Lung (tissue), 12 donors: Measurements from ENCODE around the gene STAT3. TPM values are rescaled to one million over a fixed set of nuclear protein-coding genes. Genes with fewer than 3 reads are reported as not detected.

ENCODE experiments used
- ATAC-seq: fragments of 200-7000 bp; cut with Tn5 transposase; one replicate; pipeline ENCODE4 v1.9.1; 2020; ENCODE audit warnings: moderate number of reproducible peaks; ENCODE audit not compliant: insufficient read depth, low FRiP score
- DNase-seq, 3 donors: peaks; one replicate each; pipeline ENCODE4 v3.0.0-alpha.2; 2013 to 2017
- H3K27ac ChIP-seq, 2 donors: one replicate each; pipeline ENCODE4 v1.5.1; 2013; ENCODE audit warnings: mild to moderate bottlenecking in 2 of 2, moderate library complexity in 2 of 2, control low read depth in 1 of 2, inconsistent platforms in 1 of 2, low read depth in 1 of 2, low read length in 1 of 2
- H3K27me3 ChIP-seq, 3 donors: one replicate each; pipeline ENCODE4 v1.5.1; 2013; ENCODE audit warnings: low read length in 2 of 3; ENCODE audit not compliant: control insufficient read depth in 3 of 3, insufficient read depth in 3 of 3
- H3K36me3 ChIP-seq, 4 donors: one replicate each; pipeline ENCODE4 v1.5.1; 2013; ENCODE audit warnings: low read length in 4 of 4, mild to moderate bottlenecking in 1 of 4, moderate library complexity in 1 of 4; ENCODE audit not compliant: control insufficient read depth in 4 of 4, insufficient read depth in 4 of 4
- H3K4me1 ChIP-seq, 5 donors: one replicate each; pipeline ENCODE4 v1.5.1; 2013; ENCODE audit warnings: low read length in 5 of 5, mild to moderate bottlenecking in 2 of 5, moderate library complexity in 1 of 5; ENCODE audit not compliant: control insufficient read depth in 5 of 5, insufficient read depth in 5 of 5
- H3K4me3 ChIP-seq: one replicate; pipeline ENCODE4 v1.5.1; 2013; ENCODE audit warnings: mild to moderate bottlenecking, control low read depth, moderate library complexity
- H3K9ac ChIP-seq, 2 donors: one replicate each; pipeline ENCODE4 v1.5.1; 2013; ENCODE audit warnings: low read length in 2 of 2, control low read depth in 1 of 2; ENCODE audit not compliant: insufficient read depth in 1 of 2
- H3K9me3 ChIP-seq, 4 donors: one replicate each; pipeline ENCODE4 v1.5.1; 2013; ENCODE audit warnings: low read length in 3 of 4, mild to moderate bottlenecking in 1 of 4, moderate library complexity in 1 of 4; ENCODE audit not compliant: control insufficient read depth in 4 of 4, insufficient read depth in 3 of 4
- WGBS, 2 donors: extraction: QIAGEN DNeasy Blood & Tissue Kit; methylation state at CpG; one replicate each; pipeline ENCODE4 v1.1.7; 2013; 5-methylcytosine and 5-hydroxymethylcytosine counted together
- polyA plus RNA-seq, 2 donors: library from polyadenylated mRNA; stranded (reverse); fragments of 200-250 nt; gene quantifications; one replicate each; pipeline ENCODE4 v1.2.1, GENCODE V29; 2013
- total RNA-seq, 2 donors: library from RNA; depleted of rRNA in 1 of 2; stranded (reverse); fragments of >200 nt in 1 of 2; gene quantifications; one replicate each; pipeline ENCODE4 v1.2.1, GENCODE V29; 2014 to 2021
- TF ChIP-seq, protein P1 (sequence below): IDR thresholded peaks from 2 replicates; pipeline ENCODE4 v1.5.1; 2012; ENCODE audit warnings: mild to moderate bottlenecking; ENCODE audit errors: control extremely low read depth, extremely low read depth
- donor health status: control.
- donor health status: control.
- donor health status: Bipolar disorder and iron deficiency.
- donor health status: healthy.
- donor health status: DM: yes; HTN: yes; CAD: no.

The STAT3 gene
- total and polyA plus RNA-seq, 4 donors: 69.9 to 297 (median 239) TPM

DNA sequence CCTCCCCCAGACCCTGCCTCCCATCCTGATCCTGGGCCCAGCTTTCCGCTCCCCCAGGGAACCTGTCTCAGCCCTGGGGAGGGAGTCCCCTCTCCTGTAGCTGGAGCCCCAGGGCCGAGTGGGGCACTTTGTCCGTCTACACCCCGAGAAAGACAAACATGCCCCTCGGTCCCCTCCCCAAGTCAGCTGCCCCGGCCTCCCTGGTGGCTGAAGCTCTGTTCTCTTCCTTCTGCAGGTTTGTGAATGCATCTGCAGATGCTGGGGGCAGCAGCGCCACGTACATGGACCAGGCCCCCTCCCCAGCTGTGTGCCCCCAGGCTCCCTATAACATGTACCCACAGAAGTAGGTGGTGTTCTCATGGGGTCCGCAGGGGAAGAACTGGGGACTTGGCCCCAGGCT is 79.1 kb downstream of the STAT3 start:
- H3K27ac ChIP-seq: peak overlapping the region in 1 of 2 donors; percentile 13
- H3K27me3 ChIP-seq: no peaks in the 10 kb centered on the region
- no peak for DNase-seq
- no peak overlapping the region for H3K9ac ChIP-seq
- WGBS, 2 donors: 91 to 97% methylated on average over 9 of the region's 9 CpGs
- H3K4me3 ChIP-seq: no peak overlapping the region
- H3K36me3 ChIP-seq: peaks cover 0 to 65% (median 8%) of the 10 kb centered on the region in 4 donors
- peaks cover 0 to 34% (median 24%) of the 10 kb centered on the region in 5 donors for H3K4me1 ChIP-seq
- TF ChIP-seq, protein P1, sequence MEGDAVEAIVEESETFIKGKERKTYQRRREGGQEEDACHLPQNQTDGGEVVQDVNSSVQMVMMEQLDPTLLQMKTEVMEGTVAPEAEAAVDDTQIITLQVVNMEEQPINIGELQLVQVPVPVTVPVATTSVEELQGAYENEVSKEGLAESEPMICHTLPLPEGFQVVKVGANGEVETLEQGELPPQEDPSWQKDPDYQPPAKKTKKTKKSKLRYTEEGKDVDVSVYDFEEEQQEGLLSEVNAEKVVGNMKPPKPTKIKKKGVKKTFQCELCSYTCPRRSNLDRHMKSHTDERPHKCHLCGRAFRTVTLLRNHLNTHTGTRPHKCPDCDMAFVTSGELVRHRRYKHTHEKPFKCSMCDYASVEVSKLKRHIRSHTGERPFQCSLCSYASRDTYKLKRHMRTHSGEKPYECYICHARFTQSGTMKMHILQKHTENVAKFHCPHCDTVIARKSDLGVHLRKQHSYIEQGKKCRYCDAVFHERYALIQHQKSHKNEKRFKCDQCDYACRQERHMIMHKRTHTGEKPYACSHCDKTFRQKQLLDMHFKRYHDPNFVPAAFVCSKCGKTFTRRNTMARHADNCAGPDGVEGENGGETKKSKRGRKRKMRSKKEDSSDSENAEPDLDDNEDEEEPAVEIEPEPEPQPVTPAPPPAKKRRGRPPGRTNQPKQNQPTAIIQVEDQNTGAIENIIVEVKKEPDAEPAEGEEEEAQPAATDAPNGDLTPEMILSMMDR: no peak
- ATAC-seq: no peak
- no peaks in the 10 kb centered on the region for H3K9me3 ChIP-seq

DNA sequence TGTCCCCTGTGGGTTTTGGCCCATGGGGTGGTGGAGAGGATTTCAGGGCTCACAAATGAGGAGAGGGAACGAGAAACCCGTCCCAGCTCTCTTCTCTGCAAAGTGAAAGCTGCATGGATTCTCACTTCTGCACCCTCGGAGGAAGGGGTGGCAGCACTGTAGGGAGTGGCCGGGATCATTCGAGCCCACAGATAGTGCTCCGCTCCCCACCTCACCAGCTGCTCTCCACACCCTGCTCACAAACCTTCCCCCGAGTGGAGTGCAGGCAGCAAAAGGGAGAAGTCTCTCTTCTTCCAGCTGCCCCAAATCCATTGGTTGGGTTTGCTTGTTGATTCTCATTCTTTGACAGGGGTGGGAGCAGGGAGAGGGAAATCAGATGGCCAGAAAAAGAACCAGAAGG is 79.8 kb downstream of the STAT3 start:
- WGBS, 2 donors: 81 to 86% methylated on average over 7 of the region's 7 CpGs
- Histone ChIP-seq H3K9ac (no peak overlapping the region), H3K36me3 (peaks cover 0 to 65% (median 3%) of the 10 kb centered on the region in 4 donors), H3K4me3 (no peak overlapping the region), H3K27me3 (no peaks in the 10 kb centered on the region), H3K4me1 (peaks cover 0 to 34% (median 24%) of the 10 kb centered on the region in 5 donors), H3K27ac (no peak overlapping the region), H3K9me3 (no peaks in the 10 kb centered on the region)
- ATAC-seq (no peak), DNase-seq (no peak)
- TF ChIP-seq, protein P1: no peak

DNA sequence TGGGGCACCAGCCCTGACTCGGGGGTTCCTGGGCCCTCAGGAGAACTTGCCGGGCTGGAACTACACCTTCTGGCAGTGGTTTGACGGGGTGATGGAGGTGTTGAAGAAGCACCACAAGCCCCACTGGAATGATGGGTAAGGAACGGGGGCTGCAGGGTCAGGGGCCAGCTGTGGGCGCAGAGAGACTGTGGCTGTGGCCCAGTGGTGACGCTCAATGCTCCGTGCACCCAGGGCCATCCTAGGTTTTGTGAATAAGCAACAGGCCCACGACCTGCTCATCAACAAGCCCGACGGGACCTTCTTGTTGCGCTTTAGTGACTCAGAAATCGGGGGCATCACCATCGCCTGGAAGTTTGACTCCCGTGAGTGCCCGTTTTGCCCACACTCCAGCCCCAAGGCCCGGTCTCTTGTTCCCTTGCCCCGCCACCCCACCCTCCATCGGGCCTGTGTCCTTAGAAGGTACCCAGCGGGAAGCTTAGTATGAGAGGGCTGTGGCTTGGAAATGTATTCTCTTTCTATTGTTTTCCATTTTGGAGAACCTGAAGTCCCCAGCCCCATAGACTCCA is 80.8 kb downstream of the STAT3 start:
- WGBS, 2 donors: 94% methylated on average over 19 of the region's 19 CpGs
- TF ChIP-seq, protein P1: no peak
- Histone ChIP-seq H3K9ac (no peak overlapping the region), H3K4me3 (no peak overlapping the region), H3K9me3 (no peaks in the 10 kb centered on the region), H3K27me3 (no peaks in the 10 kb centered on the region), H3K27ac (no peak overlapping the region), H3K36me3 (peaks cover 0 to 57% (median 3%) of the 10 kb centered on the region in 4 donors), H3K4me1 (peaks cover 0 to 31% (median 23%) of the 10 kb centered on the region in 5 donors)
- DNase-seq (no peak), ATAC-seq (no peak)

DNA sequence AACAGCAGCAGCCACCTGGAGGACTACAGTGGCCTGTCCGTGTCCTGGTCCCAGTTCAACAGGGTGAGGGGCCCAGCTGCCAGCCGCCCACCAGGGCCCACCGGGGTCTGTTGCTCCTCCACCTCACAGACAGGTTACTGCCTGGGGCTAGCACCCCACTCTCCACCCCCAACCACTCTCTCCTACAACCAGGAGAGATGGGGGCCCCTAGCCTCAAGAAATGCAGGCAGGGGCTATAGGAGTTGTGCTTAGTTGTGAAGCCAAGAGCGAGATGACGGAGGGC is 81.9 kb downstream of the STAT3 start:
- Histone ChIP-seq H3K4me3 (no peak overlapping the region), H3K27ac (no peak overlapping the region), H3K36me3 (peaks cover 0 to 65% (median 3%) of the 10 kb centered on the region in 4 donors), H3K4me1 (peaks cover 0 to 21% (median 13%) of the 10 kb centered on the region in 5 donors), H3K9me3 (no peaks in the 10 kb centered on the region), H3K27me3 (no peaks in the 10 kb centered on the region), H3K9ac (no peak overlapping the region)
- TF ChIP-seq, protein P1: no peak
- DNase-seq (no peak), ATAC-seq (no peak)
- WGBS, 2 donors: 95 to 98% methylated on average over 5 of the region's 5 CpGs
